Skin epidermis (tissue), 12 donors: ENCODE results near the gene DCDC1.
A peak's percentile ranks its signal among the peaks of the same experiment; 100 is the strongest.

ENCODE experiments used
- H3K27ac ChIP-seq, 21 experiments: fragments of 200-600 bp; sonication (generic) in 11 of 21; one replicate each; pipeline ENCODE4 v1.5.0; 2020; ENCODE audit warnings: mild to moderate bottlenecking in 3 of 21, inconsistent platforms in 2 of 21, moderate library complexity in 2 of 21
- H3K4me3 ChIP-seq, 7 experiments: fragments of 200-600 bp; sonication (generic) in 2 of 7; one replicate each; pipeline ENCODE4 v1.5.0; 2020; ENCODE audit warnings: inconsistent platforms in 2 of 7, mild to moderate bottlenecking in 2 of 7, moderate library complexity in 1 of 7

The DCDC1 gene

GRCh38 chr11:30935861-30936260 is 433.7 kb downstream of the DCDC1 start:
- Histone ChIP-seq H3K27ac (no peak overlapping the region), H3K4me3 (no peak overlapping the region)

- H3K27ac ChIP-seq, result no peak overlapping the region
Measured at GRCh38 chr11:30926130-30926529, 443.4 kb downstream of the DCDC1 start.

DNA sequence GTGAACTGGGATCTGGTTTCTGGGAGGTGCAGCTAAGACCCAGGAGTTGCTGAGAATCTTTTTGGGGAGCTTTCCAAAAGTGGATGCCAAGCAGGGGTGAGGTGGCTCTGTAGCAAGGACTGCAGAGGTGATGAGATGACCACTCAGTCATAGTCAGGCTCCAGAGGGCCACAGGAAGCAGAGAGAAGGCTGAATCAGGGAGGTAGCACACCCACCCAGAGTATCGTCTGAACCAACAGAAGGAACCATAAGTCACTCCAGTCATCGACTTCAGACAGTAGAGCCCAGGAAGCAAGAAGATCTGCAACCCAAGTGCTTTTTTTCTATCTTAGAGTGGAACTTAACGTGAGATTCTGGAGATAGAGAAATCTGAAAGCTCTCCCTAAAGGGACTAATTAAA is 447.7 kb downstream of the DCDC1 start:
- Histone ChIP-seq H3K4me3 (no peak overlapping the region), H3K27ac (no peak overlapping the region)

More at GRCh38 chr11:30926130-30926529, 443.4 kb downstream of the DCDC1 start:
- no peak overlapping the region for H3K4me3 ChIP-seq

- no peak overlapping the region for H3K4me3 ChIP-seq
- peak overlapping the region in 1 of 21 experiments; percentile 37 for H3K27ac ChIP-seq
Measured at GRCh38 chr11:30919389-30920152, 450.0 kb downstream of the DCDC1 start.

- Histone ChIP-seq H3K27ac (no peak overlapping the region), H3K4me3 (no peak overlapping the region)
Measured at GRCh38 chr11:30917859-30918478, 451.6 kb downstream of the DCDC1 start.

DNA sequence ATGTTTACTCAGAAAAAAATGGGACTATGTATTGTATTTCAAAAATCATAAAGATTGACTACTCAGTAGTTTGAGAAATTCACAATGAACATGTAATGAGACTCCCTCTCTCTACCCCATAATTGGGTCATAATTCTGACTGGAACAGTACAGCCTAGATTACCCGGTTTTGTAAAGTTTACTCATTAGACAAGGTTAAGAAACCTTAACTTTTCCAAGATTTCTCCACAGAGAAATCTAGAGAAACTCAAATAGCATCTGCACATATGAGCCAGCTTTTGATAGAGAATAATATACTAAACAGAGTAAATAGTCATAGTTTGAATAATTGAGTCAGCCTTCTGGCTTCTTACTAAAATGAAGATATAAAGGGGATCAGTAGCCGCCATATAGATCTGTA is 452.3 kb downstream of the DCDC1 start:
- Histone ChIP-seq H3K4me3 (no peak overlapping the region), H3K27ac (no peak overlapping the region)

GRCh38 chr11:30916764-30917163 is 452.8 kb downstream of the DCDC1 start:
- Histone ChIP-seq H3K4me3 (no peak overlapping the region), H3K27ac (no peak overlapping the region)

- H3K4me3 ChIP-seq, result no peak overlapping the region
- no peak overlapping the region for H3K27ac ChIP-seq
Measured at GRCh38 chr11:30914143-30914762, 455.3 kb downstream of the DCDC1 start.

- no peak overlapping the region for H3K4me3 ChIP-seq
Measured at GRCh38 chr11:30911247-30911646, 458.3 kb downstream of the DCDC1 start.

DNA sequence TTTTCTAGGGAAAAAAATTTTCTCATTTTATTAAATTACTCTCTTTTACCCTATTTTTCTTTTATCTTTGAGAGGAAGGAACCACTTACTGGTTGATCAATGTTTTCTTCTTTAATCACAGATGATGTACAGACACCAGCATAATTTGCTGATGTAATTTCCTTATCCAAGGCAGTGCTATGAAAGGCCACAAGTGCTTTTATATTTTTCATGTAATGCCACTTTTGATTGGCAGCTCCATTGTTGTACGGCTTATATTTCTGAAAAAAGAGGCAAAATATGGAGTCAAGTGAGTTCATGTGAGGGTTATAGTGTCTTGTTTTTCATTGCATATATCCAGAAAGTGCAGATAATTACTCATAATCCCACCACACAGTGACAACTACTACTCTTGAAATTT is 460.7 kb downstream of the DCDC1 start:
- Histone ChIP-seq H3K27ac (no peak overlapping the region), H3K4me3 (no peak overlapping the region)

More at GRCh38 chr11:30911247-30911646, 458.3 kb downstream of the DCDC1 start:
- no peak overlapping the region for H3K27ac ChIP-seq

DNA sequence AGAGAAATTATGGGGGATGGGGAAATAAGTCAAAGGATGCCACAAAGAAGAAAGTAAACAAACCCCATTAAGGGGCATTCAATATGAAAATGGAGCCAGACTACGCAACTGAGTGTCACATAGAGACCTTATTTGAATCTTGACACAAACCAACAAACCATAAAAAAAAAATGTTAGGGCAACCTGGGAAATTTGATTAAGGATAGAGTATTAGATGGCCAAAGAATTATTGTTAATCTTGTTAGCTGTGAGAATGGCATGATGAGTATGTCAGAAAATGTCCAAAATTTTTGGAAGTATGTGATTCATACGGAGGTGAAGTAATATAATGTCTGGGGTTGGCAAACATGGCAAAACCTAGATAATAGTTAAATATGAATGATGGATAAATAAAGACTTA is 461.3 kb downstream of the DCDC1 start:
- Histone ChIP-seq H3K4me3 (no peak overlapping the region), H3K27ac (no peak overlapping the region)

DNA sequence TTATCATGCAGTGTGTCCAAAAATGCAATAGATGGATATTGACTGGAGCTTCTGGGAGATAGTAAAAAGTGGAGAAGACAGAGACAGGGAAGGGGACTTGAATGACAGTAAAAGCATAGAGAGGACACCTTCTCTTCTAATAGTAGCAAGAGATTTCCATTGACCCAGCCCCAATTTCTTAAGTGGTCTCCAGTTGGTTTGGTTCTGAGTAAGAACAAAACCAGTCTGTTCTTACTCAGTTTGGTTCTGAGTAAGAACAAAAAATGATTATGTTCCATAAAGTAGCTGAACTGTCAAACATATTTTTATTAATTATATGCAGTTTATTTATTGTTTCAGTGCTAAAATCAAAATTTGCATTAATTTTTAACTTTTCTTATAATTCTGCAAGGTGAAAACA is 466.6 kb downstream of the DCDC1 start:
- no peak overlapping the region for H3K4me3 ChIP-seq
- H3K27ac ChIP-seq, result no peak overlapping the region

GRCh38 chr11:30895046-30895445 is 474.5 kb downstream of the DCDC1 start:
- H3K27ac ChIP-seq, result no peak overlapping the region
- no peak overlapping the region for H3K4me3 ChIP-seq

GRCh38 chr11:30893318-30893717 is 476.2 kb downstream of the DCDC1 start:
- Histone ChIP-seq H3K4me3 (no peak overlapping the region), H3K27ac (no peak overlapping the region)

GRCh38 chr11:30889143-30889794 is 480.3 kb downstream of the DCDC1 start:
- no peak overlapping the region for H3K4me3 ChIP-seq
- H3K27ac ChIP-seq, result no peak overlapping the region

- H3K4me3 ChIP-seq, result no peak overlapping the region
- peak overlapping the region in 1 of 21 experiments; percentile 6 for H3K27ac ChIP-seq
Measured at GRCh38 chr11:30879322-30880005, 490.1 kb downstream of the DCDC1 start.

GRCh38 chr11:30878400-30878799 is 491.1 kb downstream of the DCDC1 start:
- H3K4me3 ChIP-seq, result no peak overlapping the region
- H3K27ac ChIP-seq, result no peak overlapping the region

GRCh38 chr11:30876663-30877396 is 492.7 kb downstream of the DCDC1 start:
- H3K27ac ChIP-seq, result no peak overlapping the region
- H3K4me3 ChIP-seq, result no peak overlapping the region

DNA sequence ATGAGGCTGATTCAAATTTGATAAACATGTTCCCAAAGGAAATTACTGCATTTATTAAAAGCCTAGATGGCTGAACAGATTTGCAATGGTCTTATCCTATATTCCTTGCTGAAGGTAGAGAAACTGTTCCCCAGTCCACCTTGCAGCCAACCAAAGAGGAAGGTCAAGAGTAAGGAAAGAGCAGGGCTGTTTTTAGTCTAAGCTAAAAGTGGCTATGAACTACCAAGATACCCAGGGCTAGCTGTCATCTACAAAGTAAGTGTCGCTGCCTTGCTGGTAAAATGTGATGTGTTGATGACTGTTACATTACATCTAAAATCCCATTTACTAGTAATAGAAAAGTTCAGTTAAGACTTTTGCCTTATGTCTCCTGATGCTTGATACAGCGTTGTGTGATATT is 493.3 kb downstream of the DCDC1 start:
- no peak overlapping the region for H3K4me3 ChIP-seq
- no peak overlapping the region for H3K27ac ChIP-seq
